ENCODE measurements around the gene LSM4. TPM values are rescaled to one million over a fixed set of nuclear protein-coding genes. Genes with fewer than 3 reads are reported as not detected.
A peak's percentile ranks its signal among the peaks of the same experiment; 100 is the strongest.

Gene LSM4
- total and polyA plus RNA-seq, 2 of the 13 experiments (the other 11 are each of a cell fraction or from before 2014, with no cell fraction given): 65.8 to 166 TPM

GRCh38 chr19:18300930-18301717 is 21.8 kb downstream of the LSM4 start (continued):
- TF ChIP-seq, protein P1, sequence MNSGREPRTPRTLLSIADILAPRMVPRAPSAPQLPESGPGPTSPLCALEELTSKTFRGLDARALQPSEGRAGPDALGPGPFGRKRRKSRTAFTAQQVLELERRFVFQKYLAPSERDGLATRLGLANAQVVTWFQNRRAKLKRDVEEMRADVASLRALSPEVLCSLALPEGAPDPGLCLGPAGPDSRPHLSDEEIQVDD (CRISPR knock-in tag; IDR thresholded peaks at IDR 0.05; ENCODE audit: borderline replicate concordance): no peak
- TF ChIP-seq MED13 (CRISPR knock-in tag; IDR thresholded peaks at IDR 0.05) (no peak), PITX1 (CRISPR knock-in tag; IDR thresholded peaks at IDR 0.05) (no peak), ZNF615 (CRISPR knock-in tag; IDR thresholded peaks at IDR 0.05; ENCODE audit: borderline replicate concordance) (no peak), ZNF878 (CRISPR knock-in tag; IDR thresholded peaks at IDR 0.05) (no peak), TIGD3 (CRISPR knock-in tag; IDR thresholded peaks at IDR 0.05; ENCODE audit: borderline replicate concordance) (no peak), NFE2 (CRISPR knock-in tag; IDR thresholded peaks at IDR 0.05) (no peak), TFE3 (CRISPR knock-in tag; IDR thresholded peaks at IDR 0.05) (no peak), ZKSCAN5 (CRISPR knock-in tag; IDR thresholded peaks at IDR 0.05) (no peak), TBX2 (CRISPR knock-in tag; IDR thresholded peaks at IDR 0.05; ENCODE audit: borderline replicate concordance) (0 out of 2 replicates have a peak, but pooled peaks have one; percentile 31), TEAD3 (CRISPR knock-in tag; optimal IDR thresholded peaks at IDR 0.05; ENCODE audit: borderline replicate concordance) (peak; percentile 68), ZFY (CRISPR knock-in tag; IDR thresholded peaks at IDR 0.05) (peak; percentile 70), ARNTL (CRISPR knock-in tag; IDR thresholded peaks at IDR 0.05) (no peak), ZNF530 (CRISPR knock-in tag; IDR thresholded peaks at IDR 0.05; ENCODE audit: low read depth) (no peak)
- TF ChIP-seq, protein P2, sequence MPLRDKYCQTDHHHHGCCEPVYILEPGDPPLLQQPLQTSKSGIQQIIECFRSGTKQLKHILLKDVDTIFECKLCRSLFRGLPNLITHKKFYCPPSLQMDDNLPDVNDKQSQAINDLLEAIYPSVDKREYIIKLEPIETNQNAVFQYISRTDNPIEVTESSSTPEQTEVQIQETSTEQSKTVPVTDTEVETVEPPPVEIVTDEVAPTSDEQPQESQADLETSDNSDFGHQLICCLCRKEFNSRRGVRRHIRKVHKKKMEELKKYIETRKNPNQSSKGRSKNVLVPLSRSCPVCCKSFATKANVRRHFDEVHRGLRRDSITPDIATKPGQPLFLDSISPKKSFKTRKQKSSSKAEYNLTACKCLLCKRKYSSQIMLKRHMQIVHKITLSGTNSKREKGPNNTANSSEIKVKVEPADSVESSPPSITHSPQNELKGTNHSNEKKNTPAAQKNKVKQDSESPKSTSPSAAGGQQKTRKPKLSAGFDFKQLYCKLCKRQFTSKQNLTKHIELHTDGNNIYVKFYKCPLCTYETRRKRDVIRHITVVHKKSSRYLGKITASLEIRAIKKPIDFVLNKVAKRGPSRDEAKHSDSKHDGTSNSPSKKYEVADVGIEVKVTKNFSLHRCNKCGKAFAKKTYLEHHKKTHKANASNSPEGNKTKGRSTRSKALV (CRISPR knock-in tag; IDR thresholded peaks at IDR 0.05): no peak
- TF ChIP-seq, protein P3, sequence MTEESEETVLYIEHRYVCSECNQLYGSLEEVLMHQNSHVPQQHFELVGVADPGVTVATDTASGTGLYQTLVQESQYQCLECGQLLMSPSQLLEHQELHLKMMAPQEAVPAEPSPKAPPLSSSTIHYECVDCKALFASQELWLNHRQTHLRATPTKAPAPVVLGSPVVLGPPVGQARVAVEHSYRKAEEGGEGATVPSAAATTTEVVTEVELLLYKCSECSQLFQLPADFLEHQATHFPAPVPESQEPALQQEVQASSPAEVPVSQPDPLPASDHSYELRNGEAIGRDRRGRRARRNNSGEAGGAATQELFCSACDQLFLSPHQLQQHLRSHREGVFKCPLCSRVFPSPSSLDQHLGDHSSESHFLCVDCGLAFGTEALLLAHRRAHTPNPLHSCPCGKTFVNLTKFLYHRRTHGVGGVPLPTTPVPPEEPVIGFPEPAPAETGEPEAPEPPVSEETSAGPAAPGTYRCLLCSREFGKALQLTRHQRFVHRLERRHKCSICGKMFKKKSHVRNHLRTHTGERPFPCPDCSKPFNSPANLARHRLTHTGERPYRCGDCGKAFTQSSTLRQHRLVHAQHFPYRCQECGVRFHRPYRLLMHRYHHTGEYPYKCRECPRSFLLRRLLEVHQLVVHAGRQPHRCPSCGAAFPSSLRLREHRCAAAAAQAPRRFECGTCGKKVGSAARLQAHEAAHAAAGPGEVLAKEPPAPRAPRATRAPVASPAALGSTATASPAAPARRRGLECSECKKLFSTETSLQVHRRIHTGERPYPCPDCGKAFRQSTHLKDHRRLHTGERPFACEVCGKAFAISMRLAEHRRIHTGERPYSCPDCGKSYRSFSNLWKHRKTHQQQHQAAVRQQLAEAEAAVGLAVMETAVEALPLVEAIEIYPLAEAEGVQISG (CRISPR knock-in tag; IDR thresholded peaks at IDR 0.05): 0 out of 2 replicates have a peak, but pooled peaks have one; percentile 32
- TF ChIP-seq, protein P4, sequence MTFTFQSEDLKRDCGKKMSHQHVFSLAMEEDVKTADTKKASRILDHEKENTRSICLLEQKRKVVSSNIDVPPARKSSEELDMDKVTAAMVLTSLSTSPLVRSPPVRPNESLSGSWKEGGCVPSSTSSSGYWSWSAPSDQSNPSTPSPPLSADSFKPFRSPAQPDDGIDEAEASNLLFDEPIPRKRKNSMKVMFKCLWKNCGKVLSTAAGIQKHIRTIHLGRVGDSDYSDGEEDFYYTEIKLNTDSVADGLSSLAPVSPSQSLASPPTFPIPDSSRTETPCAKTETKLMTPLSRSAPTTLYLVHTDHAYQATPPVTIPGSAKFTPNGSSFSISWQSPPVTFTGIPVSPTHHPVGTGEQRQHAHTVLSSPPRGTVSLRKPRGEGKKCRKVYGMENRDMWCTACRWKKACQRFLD (CRISPR knock-in tag; IDR thresholded peaks at IDR 0.05; ENCODE audit: borderline replicate concordance): no peak
- TF ChIP-seq, protein P5, sequence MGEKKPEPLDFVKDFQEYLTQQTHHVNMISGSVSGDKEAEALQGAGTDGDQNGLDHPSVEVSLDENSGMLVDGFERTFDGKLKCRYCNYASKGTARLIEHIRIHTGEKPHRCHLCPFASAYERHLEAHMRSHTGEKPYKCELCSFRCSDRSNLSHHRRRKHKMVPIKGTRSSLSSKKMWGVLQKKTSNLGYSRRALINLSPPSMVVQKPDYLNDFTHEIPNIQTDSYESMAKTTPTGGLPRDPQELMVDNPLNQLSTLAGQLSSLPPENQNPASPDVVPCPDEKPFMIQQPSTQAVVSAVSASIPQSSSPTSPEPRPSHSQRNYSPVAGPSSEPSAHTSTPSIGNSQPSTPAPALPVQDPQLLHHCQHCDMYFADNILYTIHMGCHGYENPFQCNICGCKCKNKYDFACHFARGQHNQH (CRISPR knock-in tag; IDR thresholded peaks at IDR 0.05): 0 out of 2 replicates have a peak, but pooled peaks have one; percentile 18
